K562 (cell line): Measurements from ENCODE around the gene LINS1.

Source experiments
- CREB3 ChIP-seq: fragments of 450-650 bp; conservative IDR thresholded peaks from 2 replicates; pipeline ENCODE4 v1.6.1; 2016; ENCODE audit warnings: missing genetic modification characterization, low read depth, mild to moderate bottlenecking, missing compliant biosample characterization, moderate library complexity
- CTCF ChIP-seq, 3 experiments: IDR thresholded peaks in 2 of 3; conservative IDR thresholded peaks in 1 of 3; 2 replicates each; pipeline ENCODE4 v1.5.1; 2011 to 2012; ENCODE audit warnings: low read length in 3 of 3, mild to moderate bottlenecking in 3 of 3, control low read depth in 2 of 3, improper control_type of control experiment in 1 of 3, inconsistent platforms in 1 of 3, low read depth in 1 of 3, mixed read lengths in 1 of 3, moderate library complexity in 1 of 3; ENCODE audit not compliant: insufficient read depth in 2 of 3
- EZH2 ChIP-seq: IDR thresholded peaks from 2 replicates; pipeline ENCODE4 v1.6.1; 2012; ENCODE audit warnings: low read depth, mild to moderate bottlenecking, inconsistent platforms, low read length, borderline replicate concordance
- KAT7 ChIP-seq: sonication (generic); formaldehyde crosslinking; IDR thresholded peaks from 2 replicates; pipeline ENCODE4 v1.8.0; 2022; ENCODE audit warnings: missing genetic modification reagents, mild to moderate bottlenecking, borderline replicate concordance
- MAX ChIP-seq: sonication (generic); formaldehyde crosslinking; IDR thresholded peaks from 2 replicates; pipeline ENCODE4 v1.9.0; 2022; ENCODE audit warnings: mild to moderate bottlenecking, missing genetic modification reagents
- MAZ ChIP-seq, 2 experiments: fragments of 450-650 bp in 1 of 2; sonication (generic) in 1 of 2; formaldehyde crosslinking; IDR thresholded peaks in 1 of 2; conservative IDR thresholded peaks in 1 of 2; 2 replicates each; pipeline versions ENCODE4 v1.4.0 to v1.5.0; 2020; ENCODE audit warnings: mild to moderate bottlenecking in 1 of 2, missing genetic modification reagents in 1 of 2
- POLR2A ChIP-seq: fragments of 450-650 bp; conservative IDR thresholded peaks from 2 replicates; pipeline ENCODE4 v1.6.1; 2016
- RAD21 ChIP-seq, 2 experiments: fragments of 250-450 bp in 1 of 2; fragments of 450-650 bp in 1 of 2; sonication (Bioruptor Pico) in 1 of 2; formaldehyde crosslinking in 1 of 2; IDR thresholded peaks in 1 of 2; conservative IDR thresholded peaks in 1 of 2; 2 replicates each; pipeline versions ENCODE4 v1.4.0 to v1.8.0; 2020 to 2022; ENCODE audit warnings: mild to moderate bottlenecking in 2 of 2, moderate library complexity in 1 of 2
- RBBP5 ChIP-seq: fragments of 200-600 bp; sonication (generic); IDR thresholded peaks from 2 replicates; pipeline ENCODE4 v1.6.1; 2012; ENCODE audit warnings: borderline replicate concordance, mild to moderate bottlenecking, low read length, control low read depth, inconsistent platforms; ENCODE audit not compliant: insufficient read depth, poor library complexity, severe bottlenecking
- SP2 ChIP-seq: IDR thresholded peaks from 2 replicates; pipeline ENCODE4 v1.6.1; 2011; ENCODE audit warnings: mild to moderate bottlenecking, low read depth, low read length, moderate library complexity; ENCODE audit not compliant: poor library complexity, severe bottlenecking; ENCODE audit errors: extremely low read depth
- ZNF134 ChIP-seq: fragments of 250-450 bp; sonication (Bioruptor Pico); conservative IDR thresholded peaks from 2 replicates; pipeline ENCODE4 v1.4.0; 2020

GRCh38 chr15:100642950-100643338 lies 41.0 kb upstream of the LINS1 start:
- TF ChIP-seq RAD21 (CRISPR knock-in tag; conservative IDR thresholded peaks at IDR 0.05 in 1 of 2, IDR thresholded peaks at IDR 0.05 in 1 of 2) (no peak), CREB3 (tag) (no peak), MAZ (CRISPR knock-in tag; conservative IDR thresholded peaks at IDR 0.05 in 1 of 2, IDR thresholded peaks at IDR 0.05 in 1 of 2) (no peak), POLR2A (no peak), CTCF (IDR thresholded peaks at IDR 0.05 in 2 of 3, conservative IDR thresholded peaks at IDR 0.05 in 1 of 3; ENCODE audit: insufficient read depth in 2 of 3, low read depth in 1 of 3, low read length in 3 of 3) (no peak), EZH2 (no peak), KAT7 (CRISPR knock-in tag) (no peak), ZNF134 (no peak), SP2 (no peak), MAX (no peak), RBBP5 (no peak)
